Glomerular endothelial cell (primary cell): ENCODE measurements around the gene FAM78A. TPM values are rescaled to one million over a fixed set of nuclear protein-coding genes. Genes with fewer than 3 reads are reported as not detected.
"Not testable (repeated sequence)": the region's sequence is repeated elsewhere in the genome, so short reads cannot be mapped to it uniquely, and the experiment has no call there.

Experiments
- DNase-seq: peaks from one replicate; pipeline ENCODE4 v3.0.0-alpha.2; 2011; ENCODE audit warnings: low read depth, low spot score; ENCODE audit errors: extremely low read depth
- total RNA-seq: library from RNA; depleted of rRNA; stranded (reverse); fragments of >200 nt; gene quantifications from 2 replicates; pipeline ENCODE4 v1.2.3, GENCODE V29; 2015

Gene FAM78A
- total RNA-seq, 1 donor from 2014 or later = 25.2 TPM

- DNase-seq = no peak
Measured at GRCh38 chr9:131216806-131217205, 59.5 kb downstream of the FAM78A start.

- DNase-seq = no peak
Measured at GRCh38 chr9:131214876-131215275, 61.4 kb downstream of the FAM78A start.

- no peak for DNase-seq
Measured at GRCh38 chr9:131214286-131214856, 61.9 kb downstream of the FAM78A start.

- not testable (repeated sequence) for DNase-seq
Measured at GRCh38 chr9:131211920-131212319, 64.4 kb downstream of the FAM78A start.

Other genes starting within 250 kb of the FAM78A start
- 3.1 and 6.4 TPM in 2 replicates for gene AIF1L, start 180.0 kb downstream of the FAM78A start, total RNA-seq
- gene NUP214, start 150.9 kb downstream of the FAM78A start, total RNA-seq = 19.4 and 36.9 TPM in 2 replicates
- 3.3 and 4.4 TPM in 2 replicates for gene PLPP7, start 13.2 kb upstream of the FAM78A start, total RNA-seq
- 141 and 213 TPM in 2 replicates for gene PRRC2B, start 117.6 kb upstream of the FAM78A start, total RNA-seq
- 40.0 and 43.9 TPM in 2 replicates for gene POMT1, start 226.4 kb upstream of the FAM78A start, total RNA-seq